Subcutaneous abdominal adipose tissue (tissue), 5 donors: Measurements from ENCODE around the gene SLC16A7.

Experiments used
- H3K27ac ChIP-seq: one replicate; pipeline ENCODE4 v1.7.0; 2013; ENCODE audit warnings: low read depth, mild to moderate bottlenecking, inconsistent platforms, low read length, moderate library complexity
- H3K27me3 ChIP-seq, 5 donors: one replicate each; pipeline ENCODE4 v1.7.0; 2013; ENCODE audit warnings: low read length in 5 of 5, inconsistent platforms in 1 of 5; ENCODE audit not compliant: control insufficient read depth in 5 of 5, insufficient read depth in 4 of 5
- H3K36me3 ChIP-seq, 5 donors: one replicate each; pipeline ENCODE4 v1.7.0; 2013; ENCODE audit warnings: low read length in 5 of 5; ENCODE audit not compliant: control insufficient read depth in 5 of 5, insufficient read depth in 5 of 5
- H3K4me1 ChIP-seq, 5 donors: one replicate each; pipeline ENCODE4 v1.7.0; 2013; ENCODE audit warnings: low read length in 5 of 5, mild to moderate bottlenecking in 3 of 5, moderate library complexity in 1 of 5; ENCODE audit not compliant: control insufficient read depth in 5 of 5, insufficient read depth in 5 of 5
- H3K4me3 ChIP-seq, 5 donors: one replicate each; pipeline ENCODE4 v1.7.0; 2013; ENCODE audit warnings: low read length in 5 of 5, low read depth in 1 of 5
- H3K9ac ChIP-seq, 5 donors: one replicate each; pipeline ENCODE4 v1.7.0; 2013; ENCODE audit warnings: low read length in 5 of 5, mild to moderate bottlenecking in 4 of 5, moderate library complexity in 3 of 5
- H3K9me3 ChIP-seq, 5 donors: one replicate each; pipeline ENCODE4 v1.7.0; 2013; ENCODE audit warnings: low read length in 5 of 5; ENCODE audit not compliant: control insufficient read depth in 5 of 5
- donor health status: healthy.
- donor health status: healthy.
- donor health status: healthy.
- donor health status: healthy.
- donor health status: healthy.

SLC16A7 gene

GRCh38 chr12:59834659-59835474 lies 239.0 kb downstream of the SLC16A7 start:
- Histone ChIP-seq H3K27ac (no peak overlapping the region), H3K36me3 (no peaks in the 10 kb centered on the region), H3K9ac (no peak overlapping the region), H3K4me3 (no peak overlapping the region), H3K27me3 (no peaks in the 10 kb centered on the region), H3K9me3 (no peaks in the 10 kb centered on the region), H3K4me1 (no peaks in the 10 kb centered on the region)
